Small intestine (tissue), 16 donors: ENCODE data around the gene PLEKHH3. TPM values are rescaled to one million over a fixed set of nuclear protein-coding genes. Genes with fewer than 3 reads are reported as not detected.

Source experiments
- DNase-seq, 2 donors: peaks; one replicate each; pipeline versions ENCODE4 v3.0.0 to v3.0.0-alpha.2; 2013
- FAIRE-seq: peaks from 2 replicates; lab custom pipeline; 2012; peaks lifted over from hg19 to GRCh38; lab: Jason Lieb, UNC
- H3K27ac ChIP-seq, 3 donors: one replicate each; pipeline ENCODE4 v1.5.1; 2013; ENCODE audit warnings: low read length in 2 of 3, mild to moderate bottlenecking in 2 of 3, control low read depth in 1 of 3, inconsistent platforms in 1 of 3, low read depth in 1 of 3, moderate library complexity in 1 of 3
- H3K27me3 ChIP-seq, 3 donors: one replicate each; pipeline ENCODE4 v1.6.1; 2013; ENCODE audit warnings: low read length in 3 of 3, inconsistent platforms in 1 of 3; ENCODE audit not compliant: control insufficient read depth in 3 of 3, insufficient read depth in 3 of 3
- H3K36me3 ChIP-seq, 3 donors: one replicate each; pipeline ENCODE4 v1.6.1; 2013; ENCODE audit warnings: low read length in 3 of 3, inconsistent platforms in 1 of 3, low read depth in 1 of 3, mild to moderate bottlenecking in 1 of 3, moderate library complexity in 1 of 3; ENCODE audit not compliant: control insufficient read depth in 3 of 3, insufficient read depth in 2 of 3
- H3K4me1 ChIP-seq, 3 donors: one replicate each; pipeline ENCODE4 v1.6.1; 2013; ENCODE audit warnings: low read length in 2 of 3, inconsistent platforms in 1 of 3, low read depth in 1 of 3, mild to moderate bottlenecking in 1 of 3, moderate library complexity in 1 of 3; ENCODE audit not compliant: control insufficient read depth in 3 of 3, insufficient read depth in 2 of 3
- H3K4me3 ChIP-seq, 3 donors: one replicate each; pipeline ENCODE4 v1.5.1; 2013; ENCODE audit warnings: low read length in 3 of 3, control low read depth in 1 of 3, inconsistent platforms in 1 of 3, low read depth in 1 of 3, mild to moderate bottlenecking in 1 of 3, moderate library complexity in 1 of 3
- H3K9me3 ChIP-seq, 2 donors: one replicate each; pipeline ENCODE4 v1.6.1; 2013; ENCODE audit warnings: low read depth in 1 of 2, low read length in 1 of 2; ENCODE audit not compliant: control insufficient read depth in 2 of 2, insufficient read depth in 1 of 2
- WGBS, 3 donors: extraction: QIAGEN DNeasy Blood & Tissue Kit; methylation state at CpG; one replicate each; pipeline ENCODE4 v1.1.7; 2013; 5-methylcytosine and 5-hydroxymethylcytosine counted together
- long read RNA-seq, 10 donors: transcript quantifications; one replicate each; lab custom pipeline, GENCODE V29; 2026
- polyA plus RNA-seq, 4 donors: library from polyadenylated mRNA; stranded (reverse) in 3 of 4; unstranded in 1 of 4; fragments of 200-250 nt in 3 of 4; fragments of 120-200 nt in 1 of 4; gene quantifications; one replicate each; pipeline versions ENCODE4 v1.2.1 to v1.2.3, GENCODE V29; 2013
- donor health status: healthy with polysubstance abuse.
- donor health status: control.
- donor health status: control.
- donor health status: Bipolar disorder and iron deficiency.
- donor health status: healthy.

Gene PLEKHH3
- 10 to 100 TPM in 2 of 4 donors, 1 to 10 TPM in 2; 2.2 to 13.4 (median 9.0) TPM for polyA plus RNA-seq
- long read RNA-seq, donor 1, result 0 reads
- long read RNA-seq, donor 2, result 0 reads
- long read RNA-seq, donor 3, result 0 reads
- long read RNA-seq, donor 4, result 0 reads
- long read RNA-seq, donor 5, result 0 reads
- long read RNA-seq, donor 6, partial matches to known transcripts, result 0 of 2 reads
- long read RNA-seq, donor 6, other reads (novel, unspliced or antisense), result 0 of 2 reads
- long read RNA-seq, donor 7, partial matches to known transcripts, result 0 of 10 reads
- long read RNA-seq, donor 7, other reads (novel, unspliced or antisense), result 0 of 10 reads
- long read RNA-seq, donor 8, partial matches to known transcripts, result 0 of 1 reads
- long read RNA-seq, donor 8, other reads (novel, unspliced or antisense), result 0 of 1 reads
- long read RNA-seq, donor 9, result 0 reads
- long read RNA-seq, donor 10, partial matches to known transcripts, result 0 of 2 reads
- long read RNA-seq, donor 10, other reads (novel, unspliced or antisense), result 0 of 2 reads

DNA sequence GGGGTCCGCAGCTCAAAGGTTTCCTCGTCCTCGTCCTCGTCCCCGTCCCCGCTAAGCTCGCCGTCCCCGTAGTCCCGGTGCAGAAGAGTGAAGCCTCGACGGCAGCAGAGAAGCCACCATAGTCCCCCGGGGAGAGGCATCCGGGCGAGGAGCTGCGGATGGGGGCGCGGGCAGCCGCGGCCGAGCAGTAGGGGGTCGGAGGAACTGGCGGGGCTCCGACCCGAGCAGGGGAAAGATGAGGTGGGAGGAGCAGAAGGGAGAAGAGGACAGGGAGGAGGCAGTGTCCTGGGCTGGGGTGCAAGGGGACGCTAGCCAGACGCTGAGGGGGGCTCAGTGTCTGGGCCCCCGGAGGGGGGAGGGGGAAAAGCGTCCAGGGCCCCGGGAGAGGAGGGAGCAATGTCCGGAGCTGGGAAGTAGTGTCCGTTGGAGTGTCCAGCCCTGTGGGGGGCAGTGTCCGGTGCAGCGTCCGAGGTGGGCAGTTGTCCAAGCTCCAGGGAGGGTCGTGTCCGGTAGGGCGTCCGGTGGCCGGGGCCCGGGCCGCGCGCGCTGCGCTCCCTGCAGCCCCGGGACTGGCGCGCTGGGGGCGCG is at the start of gene PLEKHH3:
PLEKHH3 (minus strand) TSS at position 571 of the 588 bp plus-strand sequence; CDS start at position 140, 431 bp downstream.
- FAIRE-seq (no peak), DNase-seq (peak in 1 of 2 donors; percentile 71)
- peak within 1 kb of the TSS; percentile 59 to 73 (median 65) for H3K4me3 ChIP-seq
- H3K36me3 ChIP-seq, result peaks cover 0 to 23% (median 3%) of the 10 kb centered on the region in 3 donors
- no peaks in the 10 kb centered on the region for H3K9me3 ChIP-seq
- H3K27me3 ChIP-seq, result peaks cover 0 to 60% (median 0%) of the 10 kb centered on the region in 3 donors
- WGBS, 3 donors, result 0 to 1% (median 1%) methylated on average over 31 to 51 of the region's 51 CpGs
- H3K27ac ChIP-seq, result peak within 1 kb of the TSS; percentile 45 to 98 (median 94)
- peaks cover 2 to 66% (median 15%) of the 10 kb centered on the region in 3 donors for H3K4me1 ChIP-seq

DNA sequence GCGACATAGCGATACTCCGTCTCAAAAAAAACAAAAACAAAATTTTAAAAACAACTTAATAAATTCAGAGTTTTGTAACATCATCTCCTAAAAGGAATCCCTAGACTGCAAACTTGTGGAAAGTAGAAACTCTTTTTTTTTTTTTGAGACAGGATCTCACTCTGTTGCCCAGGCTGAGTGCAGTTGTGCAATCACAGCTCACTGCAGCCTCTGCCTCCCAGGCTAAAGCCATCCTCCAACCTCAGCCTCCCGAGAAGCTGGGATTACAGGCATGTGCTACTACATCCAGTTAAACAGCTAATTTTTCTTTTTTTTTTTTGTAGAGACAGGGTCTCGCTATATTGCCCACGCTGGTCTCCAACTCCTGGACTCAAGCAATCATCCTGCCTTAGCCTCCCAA is 48.3 kb upstream of the PLEKHH3 start:
- Histone ChIP-seq H3K27me3 (no peaks in the 10 kb centered on the region), H3K27ac (no peak overlapping the region), H3K4me3 (no peak overlapping the region), H3K4me1 (no peaks in the 10 kb centered on the region), H3K36me3 (peaks cover 9 to 66% (median 13%) of the 10 kb centered on the region in 3 donors), H3K9me3 (no peaks in the 10 kb centered on the region)
- FAIRE-seq (no peak), DNase-seq (no peak)
- 98 to 99% (median 98%) methylated on average over 6 of the region's 6 CpGs for WGBS, 3 donors

- no peak for FAIRE-seq
- Histone ChIP-seq H3K27me3 (no peaks in the 10 kb centered on the region), H3K4me3 (no peak overlapping the region), H3K27ac (no peak overlapping the region), H3K4me1 (no peaks in the 10 kb centered on the region), H3K36me3 (peaks cover 9 to 60% (median 18%) of the 10 kb centered on the region in 3 donors), H3K9me3 (no peaks in the 10 kb centered on the region)
- WGBS, 3 donors, result 85 to 89% (median 86%) methylated on average over 3 of the region's 3 CpGs
- DNase-seq, result no peak
These were observed 46.8 kb upstream of the PLEKHH3 start for GRCh38 chr17:42723636-42724035.

- no peak overlapping the region for H3K4me3 ChIP-seq
- H3K4me1 ChIP-seq, result no peaks in the 10 kb centered on the region
- DNase-seq (peak; percentile 70 to 77), FAIRE-seq (no peak)
- peaks cover 14 to 46% (median 18%) of the 10 kb centered on the region in 3 donors for H3K36me3 ChIP-seq
- no peak overlapping the region for H3K27ac ChIP-seq
- H3K9me3 ChIP-seq, result no peaks in the 10 kb centered on the region
- H3K27me3 ChIP-seq, result no peaks in the 10 kb centered on the region
- WGBS, 3 donors, result 5 to 14% (median 9%) methylated on average over 2 of the region's 2 CpGs
These were observed 44.3 kb upstream of the PLEKHH3 start for GRCh38 chr17:42720996-42721583.

- WGBS, 3 donors, result 76 to 87% (median 77%) methylated on average over 2 of the region's 2 CpGs
- Histone ChIP-seq H3K9me3 (no peaks in the 10 kb centered on the region), H3K27ac (no peak overlapping the region), H3K4me3 (no peak overlapping the region), H3K4me1 (no peaks in the 10 kb centered on the region), H3K36me3 (peaks cover 29 to 79% (median 34%) of the 10 kb centered on the region in 3 donors), H3K27me3 (no peaks in the 10 kb centered on the region)
- FAIRE-seq, result no peak
- no peak for DNase-seq
These were observed 32.8 kb upstream of the PLEKHH3 start for GRCh38 chr17:42709561-42709960.

DNA sequence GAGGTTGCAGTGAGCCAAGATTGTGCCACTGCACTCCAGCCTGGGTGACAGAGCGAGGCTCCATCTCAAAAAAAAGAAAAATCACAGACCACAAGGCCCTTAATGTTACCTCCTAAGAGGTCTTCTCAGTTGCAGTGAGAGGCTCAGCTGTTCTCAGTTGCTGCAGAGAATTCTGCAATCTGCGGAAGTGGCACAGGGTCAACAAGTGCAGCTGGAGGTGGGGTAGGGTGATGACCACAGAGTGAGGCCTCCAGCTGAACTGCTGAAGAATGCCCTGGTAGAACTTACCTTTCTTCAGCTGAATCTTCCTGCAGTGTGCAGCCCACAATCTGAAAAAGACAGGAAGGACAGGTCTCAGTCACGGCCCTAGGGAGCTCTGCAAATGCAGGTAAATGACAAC is 31.8 kb upstream of the PLEKHH3 start:
- H3K9me3 ChIP-seq, result no peaks in the 10 kb centered on the region
- no peak overlapping the region for H3K27ac ChIP-seq
- no peak overlapping the region for H3K4me3 ChIP-seq
- WGBS, 3 donors, result 87 to 97% (median 89%) methylated on average over 3 of the region's 3 CpGs
- H3K36me3 ChIP-seq, result peaks cover 30 to 84% (median 36%) of the 10 kb centered on the region in 3 donors
- H3K27me3 ChIP-seq, result no peaks in the 10 kb centered on the region
- DNase-seq, result no peak
- FAIRE-seq, result no peak
- H3K4me1 ChIP-seq, result no peaks in the 10 kb centered on the region

- FAIRE-seq (no peak), DNase-seq (no peak)
- H3K9me3 ChIP-seq, result no peaks in the 10 kb centered on the region
- WGBS, 3 donors, result 86 to 91% (median 87%) methylated on average over 5 of the region's 5 CpGs
- no peak overlapping the region for H3K27ac ChIP-seq
- no peaks in the 10 kb centered on the region for H3K27me3 ChIP-seq
- H3K4me3 ChIP-seq, result no peak overlapping the region
- H3K4me1 ChIP-seq, result no peaks in the 10 kb centered on the region
- H3K36me3 ChIP-seq, result peaks cover 22 to 84% (median 27%) of the 10 kb centered on the region in 3 donors
These were observed 29.9 kb upstream of the PLEKHH3 start for GRCh38 chr17:42706732-42707131.

DNA sequence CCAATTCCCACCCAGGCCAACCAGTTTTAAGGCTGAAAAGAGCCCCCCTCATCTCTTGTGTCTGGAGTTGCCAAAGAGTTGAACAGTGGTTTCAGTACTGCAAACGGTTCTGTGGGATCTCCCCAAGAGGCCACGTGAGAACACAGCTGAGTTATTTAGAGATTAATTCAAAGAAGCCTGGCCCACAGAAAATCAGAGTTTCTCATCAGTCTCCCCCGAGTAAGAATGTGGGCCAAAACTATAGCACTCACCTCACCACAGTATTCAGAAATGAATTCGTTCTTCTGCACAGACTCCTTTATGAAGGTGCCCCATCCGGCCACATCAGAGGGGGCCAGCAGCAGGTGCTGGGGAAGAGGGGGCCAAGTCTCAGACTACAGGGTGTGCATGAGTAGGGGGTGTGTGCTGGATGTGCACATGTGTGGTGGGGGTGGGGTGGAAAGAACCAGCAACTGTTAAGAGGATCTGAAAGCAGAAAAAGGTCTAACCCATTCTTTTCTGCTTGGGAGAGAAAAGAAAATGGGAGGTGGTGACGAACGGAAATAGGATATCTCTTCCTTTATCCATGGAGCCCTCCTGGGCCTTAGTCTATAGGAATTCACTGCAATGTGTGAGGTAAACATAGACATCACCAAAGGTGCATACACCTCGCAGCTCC is 28.2 kb upstream of the PLEKHH3 start:
- H3K9me3 ChIP-seq, result no peaks in the 10 kb centered on the region
- peaks cover 20 to 86% (median 31%) of the 10 kb centered on the region in 3 donors for H3K36me3 ChIP-seq
- H3K27ac ChIP-seq, result peak overlapping the region in 1 of 3 donors; percentile 17
- DNase-seq, result no peak
- WGBS, 3 donors, result 74 to 84% (median 76%) methylated on average over 8 of the region's 8 CpGs
- H3K4me1 ChIP-seq, result no peaks in the 10 kb centered on the region
- FAIRE-seq, result no peak
- H3K27me3 ChIP-seq, result no peaks in the 10 kb centered on the region
- no peak overlapping the region for H3K4me3 ChIP-seq
